GM18858 (cell line): ENCODE measurements around the gene TMEM161A.

Source experiments
- ATAC-seq: cut with Tn5 transposase; IDR thresholded peaks from one replicate; pipeline ENCODE4 v1.9.1; 2021; ENCODE audit not compliant: unreplicated experiment

The TMEM161A gene

DNA sequence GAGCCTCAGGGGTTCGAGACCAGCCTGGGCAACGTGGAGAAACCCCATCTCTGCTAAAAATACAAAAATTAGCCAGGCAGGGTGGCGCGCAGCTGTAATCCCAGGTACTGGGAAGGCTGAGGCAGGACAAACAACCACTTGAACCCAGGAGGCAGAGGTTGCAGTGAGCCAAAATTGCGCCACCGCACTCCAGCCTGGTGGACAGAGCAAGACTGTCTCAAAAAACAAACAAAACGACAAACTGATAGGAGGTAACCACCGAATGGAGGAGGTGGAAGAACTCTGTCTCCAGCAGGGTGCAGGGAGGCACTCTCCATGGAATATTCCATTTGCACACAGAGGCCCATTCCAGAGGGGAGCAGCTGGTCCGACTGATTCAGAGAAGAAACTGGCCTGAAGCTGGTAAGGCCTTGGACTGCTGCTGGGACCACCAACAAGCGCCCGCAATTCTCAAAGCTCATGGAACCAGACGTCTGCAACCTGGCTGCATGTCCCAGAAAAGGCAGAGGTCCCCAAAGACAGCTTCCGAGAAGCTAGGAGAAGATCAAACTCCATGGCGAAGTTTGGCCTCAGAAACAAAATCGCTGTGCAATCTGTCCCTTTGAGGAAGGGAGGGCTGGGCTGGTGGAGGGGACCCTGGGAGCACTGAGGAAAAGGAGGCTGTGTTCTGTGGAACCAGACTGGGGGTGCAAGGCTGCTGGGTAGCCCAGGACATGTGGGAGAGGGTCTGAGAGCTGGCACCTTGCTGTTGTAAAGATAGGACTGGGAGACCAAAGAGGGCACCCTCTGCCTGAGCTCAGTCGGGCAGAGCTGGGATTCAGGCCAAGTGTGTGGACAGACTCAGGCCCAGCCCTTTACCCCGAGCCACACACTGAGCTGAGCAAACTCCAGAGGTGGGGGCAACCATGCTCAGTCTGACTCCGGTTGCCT lies 39.3 kb downstream of the TMEM161A start:
- no peak for ATAC-seq

DNA sequence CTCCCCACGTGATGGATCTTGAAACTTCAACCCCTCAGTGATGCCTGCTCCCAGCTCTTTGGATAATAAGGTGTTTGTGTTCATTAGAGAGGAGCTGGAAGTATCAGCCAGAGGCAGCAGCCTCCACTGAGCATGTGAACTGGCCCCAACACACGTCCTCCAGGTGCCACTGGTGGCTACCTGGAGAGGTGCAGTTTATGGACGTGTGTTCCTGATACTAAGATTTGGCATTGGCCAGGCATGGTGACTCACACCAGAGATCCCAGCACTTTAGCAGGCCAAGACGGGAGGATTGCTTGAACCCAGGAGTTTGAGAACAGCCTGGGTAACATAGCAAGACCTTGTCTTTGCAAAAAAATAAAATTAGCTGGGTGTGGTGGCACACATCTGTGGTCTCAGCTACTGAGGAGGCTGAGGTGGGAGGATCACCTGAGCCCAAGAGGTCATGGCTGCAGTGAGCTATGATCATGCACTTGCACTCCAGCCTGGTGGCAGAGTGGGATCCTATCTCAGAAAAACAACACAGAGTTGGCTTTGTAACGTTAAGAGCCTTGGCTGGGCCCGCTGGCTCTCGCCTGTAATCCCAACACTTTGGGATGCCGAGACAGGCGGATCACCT lies 40.1 kb downstream of the TMEM161A start:
- ATAC-seq = no peak

DNA sequence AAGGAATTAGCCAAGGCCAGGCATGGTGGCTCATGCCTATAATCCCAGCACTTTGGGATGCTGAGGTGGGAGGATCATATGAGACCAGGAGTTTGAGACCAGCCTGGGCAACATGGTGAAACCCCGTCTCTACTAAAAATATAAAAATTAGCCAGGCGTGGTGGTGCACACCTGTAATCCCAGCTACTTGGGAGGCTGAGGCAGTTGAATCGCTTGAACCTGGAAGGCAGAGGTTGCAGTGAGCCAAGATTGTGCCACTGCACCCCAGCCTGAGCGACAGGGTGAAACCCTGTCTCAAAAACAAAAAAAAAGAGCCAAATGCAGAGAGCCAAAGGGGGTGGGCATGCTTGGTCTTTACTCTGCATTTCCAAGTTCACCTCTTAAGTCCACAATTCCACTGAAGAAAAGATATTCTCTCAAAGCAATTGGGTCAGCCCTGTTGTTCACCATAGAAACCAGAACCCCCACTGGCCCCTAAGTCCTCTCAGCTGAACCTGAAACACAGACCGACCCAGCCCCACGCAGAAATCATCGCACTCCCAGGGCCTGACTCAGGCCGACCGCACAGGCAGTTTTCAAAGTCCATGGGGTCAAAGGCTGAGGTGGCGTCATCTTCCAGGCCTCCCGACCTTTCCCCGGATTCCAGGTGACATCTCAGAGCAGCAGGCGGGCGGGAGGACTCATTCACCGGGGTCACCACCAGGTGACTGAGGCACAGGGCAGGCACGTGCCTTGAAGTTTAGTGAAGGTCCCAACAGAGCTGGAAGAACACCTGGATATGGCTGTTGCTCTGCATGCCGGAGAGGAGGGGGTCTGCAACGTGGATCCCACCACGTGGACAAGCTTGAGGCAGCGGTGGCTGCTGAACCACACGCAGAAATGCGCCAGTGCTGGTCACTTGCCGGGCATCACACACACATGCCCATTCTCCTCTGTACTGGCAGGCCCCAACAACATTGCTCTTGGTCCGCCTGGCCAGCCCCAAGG lies 41.3 kb downstream of the TMEM161A start:
- no peak for ATAC-seq

DNA sequence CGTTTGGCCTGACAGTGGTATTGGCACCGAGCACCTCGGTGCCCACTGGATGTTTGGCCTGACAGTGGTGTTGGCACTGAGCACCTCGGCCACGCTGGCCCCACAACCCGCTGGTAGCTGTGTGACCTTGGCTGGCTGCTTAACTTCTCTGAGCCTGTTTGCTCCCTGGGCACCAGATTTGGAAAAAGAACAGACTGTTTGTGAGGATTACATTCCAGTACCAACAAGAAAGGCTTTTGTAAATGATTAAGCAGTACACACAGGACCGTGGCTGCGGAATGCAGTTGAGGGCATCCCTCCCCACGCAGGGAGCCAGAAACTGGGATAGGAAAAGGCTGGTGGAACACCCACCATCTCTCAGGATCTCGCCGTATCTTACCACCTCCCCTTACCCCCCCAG lies 42.6 kb downstream of the TMEM161A start:
- ATAC-seq = no peak

DNA sequence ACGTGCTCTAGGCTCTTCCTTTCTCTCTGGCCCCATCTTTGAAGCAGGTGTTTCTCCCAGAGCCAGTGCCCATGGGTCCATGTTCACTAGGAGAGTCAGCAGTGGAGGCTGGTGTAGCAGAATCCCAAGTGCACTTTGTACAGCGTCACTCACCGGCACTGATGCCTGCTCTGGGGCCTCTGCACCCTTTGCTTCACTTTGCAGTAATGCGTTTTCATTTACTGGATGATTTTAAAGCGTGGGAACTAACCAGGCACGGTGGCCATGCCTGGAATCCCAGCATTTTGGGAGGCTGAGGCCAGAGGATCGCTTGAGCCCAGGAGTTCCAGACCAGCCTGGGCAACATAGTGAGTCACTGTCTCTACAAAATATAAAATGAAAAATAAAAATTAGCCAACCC lies 43.8 kb downstream of the TMEM161A start:
- ATAC-seq = no peak

DNA sequence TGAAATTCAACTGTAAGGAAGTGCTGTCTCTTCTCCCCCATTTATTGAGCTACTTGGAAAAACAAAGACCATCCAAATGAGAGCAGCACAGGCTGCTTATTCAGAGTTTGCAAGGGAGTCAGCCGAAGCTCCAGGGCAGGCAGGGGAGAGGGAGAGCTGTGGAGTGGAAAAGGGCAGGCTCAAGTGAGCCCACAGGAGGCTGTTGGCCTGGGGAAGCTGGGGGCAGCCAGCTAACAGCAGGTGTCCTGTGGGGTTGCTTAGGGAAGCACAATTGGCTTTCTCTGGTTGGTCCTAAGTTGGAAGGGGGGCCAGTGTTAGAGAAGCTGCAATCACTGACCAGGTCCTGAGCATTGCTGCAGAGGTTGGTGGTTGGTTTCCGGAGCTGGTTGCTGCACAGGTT lies 50.6 kb downstream of the TMEM161A start:
- ATAC-seq = no peak

DNA sequence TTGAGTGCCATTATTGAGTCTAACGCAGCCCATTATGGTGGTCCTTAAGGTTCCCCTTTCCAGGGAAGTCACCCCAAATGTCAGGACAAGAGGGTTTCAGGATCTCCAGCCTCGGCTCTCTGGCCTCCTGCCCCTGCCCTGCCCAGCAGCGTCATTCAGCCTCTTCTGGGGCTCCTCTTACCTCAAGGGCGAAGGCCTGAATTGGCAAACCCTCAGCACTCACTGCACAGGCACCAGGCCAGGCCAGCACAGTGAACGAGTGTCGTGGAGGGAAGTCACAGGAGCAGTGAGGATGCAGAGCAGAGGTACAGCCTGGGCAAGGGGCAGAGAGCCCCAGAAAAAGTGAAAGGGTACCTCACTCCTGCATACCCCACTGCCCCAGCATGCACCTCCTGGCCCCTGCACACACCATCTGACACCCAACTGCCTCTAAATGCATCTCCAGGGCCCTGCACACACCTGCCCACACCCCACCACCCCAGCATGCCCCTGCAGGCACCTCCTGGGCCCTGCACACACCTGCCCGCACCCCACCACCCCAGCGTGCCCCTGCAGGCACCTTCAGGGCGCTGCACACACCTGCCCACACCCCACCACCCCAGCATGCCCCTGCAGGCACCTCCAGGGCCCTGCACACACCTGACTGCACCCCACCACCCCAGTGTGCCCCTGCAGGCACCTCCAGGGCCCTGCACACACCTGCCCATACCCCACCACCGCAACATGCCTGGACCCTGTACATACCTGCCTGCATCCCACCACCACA lies 54.7 kb downstream of the TMEM161A start:
- ATAC-seq = no peak

DNA sequence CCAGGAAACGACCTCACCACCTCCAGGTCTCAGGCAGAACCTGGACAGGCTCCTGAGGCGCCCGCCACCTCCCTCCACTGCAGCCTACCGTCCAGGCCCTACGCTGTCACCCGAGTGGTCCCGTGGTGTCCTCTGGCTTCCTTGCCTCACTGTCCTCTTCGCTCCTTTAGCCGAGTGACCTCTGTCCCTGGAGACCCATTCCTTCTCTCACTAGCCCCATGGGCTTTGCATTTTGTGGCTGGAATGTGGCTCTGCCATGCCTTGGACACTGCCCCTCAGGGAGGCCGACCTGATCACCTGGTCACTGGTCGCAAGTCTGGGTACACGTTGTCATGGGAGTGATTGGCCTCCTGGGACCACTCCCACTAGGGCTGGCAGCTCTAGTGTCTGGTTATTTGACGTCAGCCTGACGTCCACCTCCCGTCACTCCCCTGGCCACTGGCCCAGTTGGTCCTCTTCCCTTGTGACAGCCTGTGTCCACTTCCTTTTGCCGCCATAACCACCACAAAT lies 56.6 kb downstream of the TMEM161A start:
- no peak for ATAC-seq

DNA sequence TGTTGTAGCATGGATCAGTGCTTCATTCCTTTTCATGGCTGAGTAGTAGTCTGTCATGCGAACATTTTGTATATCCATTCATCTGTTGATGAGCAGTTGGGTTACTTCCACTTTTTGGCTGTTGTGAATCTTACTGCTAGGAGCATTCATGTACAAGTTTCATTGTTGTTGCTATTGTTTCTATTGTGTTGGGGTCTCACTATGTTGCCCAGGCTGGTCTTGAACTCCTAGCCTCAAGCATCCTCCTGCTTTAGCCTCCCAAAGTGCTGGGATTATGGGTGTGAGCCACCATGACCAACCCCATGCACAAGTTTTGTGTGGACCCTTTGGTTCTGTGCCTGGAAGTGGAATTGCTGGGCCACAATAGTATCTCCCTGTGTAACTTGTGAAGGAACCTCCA lies 58.7 kb downstream of the TMEM161A start:
- no peak for ATAC-seq

DNA sequence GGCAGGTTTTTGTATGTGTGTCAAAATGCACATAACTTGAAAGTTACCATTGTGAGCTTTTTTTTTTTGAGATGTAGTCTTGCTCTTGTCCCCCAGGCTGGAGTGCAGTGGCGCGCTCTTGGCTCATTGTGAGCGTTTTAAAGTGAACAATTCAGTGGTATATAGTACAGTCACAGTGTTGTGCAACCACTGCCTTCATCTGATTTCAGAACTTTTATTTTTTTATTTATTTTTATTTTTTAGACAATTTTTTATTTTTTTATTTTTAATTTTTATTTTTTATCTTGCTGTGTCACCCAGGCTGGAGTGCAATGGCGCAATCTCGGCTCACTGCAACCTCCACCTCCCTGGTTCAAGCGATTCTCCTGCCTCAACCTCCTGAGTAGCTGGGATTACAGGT lies 59.5 kb downstream of the TMEM161A start:
- ATAC-seq = no peak

DNA sequence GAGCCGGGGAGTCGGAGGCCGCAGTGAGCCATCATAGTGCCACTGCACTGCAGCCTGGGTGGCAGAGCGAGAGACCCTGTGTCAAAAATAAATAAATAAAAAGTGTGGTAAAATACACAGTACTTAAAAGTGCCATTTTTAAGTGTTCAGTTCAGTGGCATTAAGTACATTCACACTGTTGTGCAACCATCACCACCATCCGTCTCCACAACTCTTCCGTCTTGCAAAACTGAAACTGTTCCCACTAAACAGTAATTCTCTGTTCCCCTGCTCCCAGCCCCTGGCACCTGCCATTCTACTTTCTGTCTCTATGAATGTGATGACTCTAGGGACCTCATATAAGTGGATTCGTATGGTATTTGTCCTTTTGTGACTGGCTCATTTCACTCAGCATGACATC lies 61.2 kb downstream of the TMEM161A start:
- no peak for ATAC-seq

DNA sequence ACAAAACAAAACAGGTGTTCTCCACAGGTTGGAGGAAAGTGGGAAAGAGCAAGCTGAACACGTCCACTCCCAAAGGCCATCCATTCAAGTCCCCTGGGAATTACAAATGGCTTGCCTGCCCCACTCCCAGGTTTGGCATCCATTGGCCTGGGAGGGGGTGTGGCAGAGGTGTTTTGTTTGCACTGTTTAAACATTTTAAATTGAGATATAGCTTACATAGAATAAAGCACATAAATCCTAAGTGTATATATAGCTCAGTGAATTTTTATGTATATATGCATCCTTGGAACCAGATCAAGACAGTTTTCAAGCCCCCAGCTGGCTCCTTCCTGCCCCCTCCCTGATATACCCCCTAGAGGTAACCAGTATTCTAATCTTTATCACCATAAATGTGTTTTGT lies 61.8 kb downstream of the TMEM161A start:
- ATAC-seq = no peak

DNA sequence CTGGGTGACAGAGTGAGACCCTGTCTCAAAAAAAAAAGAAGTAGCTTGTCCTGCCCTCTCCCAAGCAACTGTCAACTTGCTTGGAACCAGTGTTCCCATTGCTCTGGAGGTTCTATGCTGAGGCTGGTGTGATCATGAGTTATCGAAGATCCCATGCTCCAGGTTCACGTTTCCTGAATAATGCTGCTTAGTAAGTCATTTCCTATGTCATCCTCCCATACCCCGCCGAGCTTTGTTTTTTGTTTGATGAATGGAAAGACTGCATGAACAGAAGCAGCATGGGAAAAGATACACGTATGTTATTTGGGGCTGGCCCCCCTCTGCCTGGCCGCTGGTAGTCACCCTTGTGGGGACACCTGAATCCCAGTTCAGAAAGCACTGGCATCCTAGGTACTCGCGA lies 63.2 kb downstream of the TMEM161A start:
- ATAC-seq = no peak

DNA sequence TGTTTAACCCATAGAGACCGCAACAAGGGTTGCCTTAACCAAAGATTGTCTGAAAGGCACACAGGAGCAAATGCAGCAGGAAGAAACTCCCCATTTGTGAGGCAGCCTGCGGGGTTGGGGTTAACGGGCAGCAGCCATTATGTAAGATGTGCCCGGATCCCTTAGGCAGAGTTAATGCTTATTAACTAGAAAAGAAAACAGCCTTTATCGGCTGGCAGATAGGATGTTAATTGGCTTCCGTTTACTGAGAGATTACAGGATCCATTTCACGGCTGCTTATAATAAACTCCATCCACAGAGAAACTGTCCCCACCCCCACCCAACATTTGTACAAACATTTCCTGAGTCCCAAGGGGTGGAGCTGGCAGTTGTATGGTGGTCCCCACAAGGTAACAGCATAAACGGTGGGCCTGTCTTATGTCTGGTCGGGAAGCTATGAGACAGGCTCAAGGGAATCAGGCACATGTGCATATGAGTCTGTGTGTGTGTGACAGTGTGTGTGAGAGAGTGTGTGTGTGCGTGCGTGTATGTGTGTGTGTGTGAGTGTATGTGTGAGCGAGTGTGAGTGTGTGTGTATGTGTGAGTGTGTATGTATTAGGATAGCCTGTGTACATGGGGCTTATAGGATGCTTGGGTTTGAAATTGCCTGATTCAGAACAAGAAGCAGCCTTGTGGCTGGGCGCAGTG lies 63.9 kb downstream of the TMEM161A start:
- ATAC-seq = no peak

DNA sequence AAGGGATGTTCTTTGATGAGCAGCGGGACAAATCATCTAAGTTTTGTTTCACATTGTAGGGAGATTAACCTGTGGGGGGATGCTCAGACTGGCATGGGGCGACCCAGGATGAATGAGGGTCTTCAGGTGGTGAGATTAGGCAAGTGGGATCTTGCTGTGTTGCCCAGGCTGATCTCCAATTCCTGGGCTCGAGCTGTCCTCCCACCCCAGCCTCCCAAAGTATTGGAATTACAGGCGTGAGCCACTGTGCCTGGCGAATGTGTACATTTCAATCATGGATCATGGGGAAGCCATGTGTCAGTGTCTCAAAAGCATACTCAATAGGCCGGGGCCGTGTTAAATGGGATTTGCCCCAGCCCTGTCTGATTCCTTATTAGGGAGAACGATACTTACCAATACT lies 66.4 kb downstream of the TMEM161A start:
- no peak for ATAC-seq
